Prostate gland (tissue), 2 donors: ENCODE measurements around the gene DLK1. TPM values are rescaled to one million over a fixed set of nuclear protein-coding genes. Genes with fewer than 3 reads are reported as not detected.

Source experiments
- DNase-seq: peaks from one replicate; pipeline ENCODE4 v3.0.0-alpha.2; 2019; ENCODE audit warnings: low spot score
- H3K27ac ChIP-seq, 2 donors: fragments of 200-600 bp; sonication (generic); 2 replicates each; pipeline ENCODE4 v1.5.1; 2017 to 2019
- H3K27me3 ChIP-seq: fragments of 200-600 bp; sonication (generic); replicated peaks from 2 replicates; pipeline ENCODE4 v1.5.1; 2019; ENCODE audit not compliant: insufficient read depth
- H3K36me3 ChIP-seq, 2 donors: fragments of 200-600 bp; sonication (generic); 1 replicate in 1 of 2; 2 replicates in 1 of 2; pipeline versions ENCODE4 v1.5.1 to v1.8.1; 2017 to 2019
- H3K4me1 ChIP-seq: fragments of 200-600 bp; sonication (generic); replicated peaks from 2 replicates; pipeline ENCODE4 v1.5.1; 2019
- H3K4me3 ChIP-seq, 2 donors: fragments of 200-600 bp; sonication (generic); 2 replicates each; pipeline ENCODE4 v1.5.1; 2017 to 2019
- H3K9me3 ChIP-seq: fragments of 200-600 bp; sonication (generic); 2 replicates; pipeline ENCODE4 v1.5.1; 2017
- CTCF ChIP-seq, 4 experiments: fragments of 200-600 bp in 2 of 4; fragments of 450-650 bp in 2 of 4; sonication (generic) in 2 of 4; IDR thresholded peaks; 1 replicate in 3 of 4; 2 replicates in 1 of 4; pipeline ENCODE4 v1.5.1; 2016 to 2019; ENCODE audit warnings: antibody characterized with exemption in 4 of 4, mild to moderate bottlenecking in 2 of 4, moderate library complexity in 2 of 4
- POLR2A ChIP-seq: fragments of 450-650 bp; IDR thresholded peaks from one replicate; pipeline ENCODE4 v1.6.1; 2016; ENCODE audit warnings: antibody characterized with exemption, mild to moderate bottlenecking
- POLR2AphosphoS5 ChIP-seq: sonication (generic); formaldehyde crosslinking; IDR thresholded peaks from one replicate; pipeline ENCODE4 v1.6.1; 2017; ENCODE audit warnings: antibody characterized with exemption
- WGBS: methylation state at CpG from one replicate; pipeline ENCODE4 v1.1.5; 2018; 5-methylcytosine and 5-hydroxymethylcytosine counted together
- intact Hi-C: fragments of 100-400 bp; cut with DNase I; formaldehyde crosslinking; loops from one replicate; pipeline ENCODE4 v1.14.2; 2022
- total RNA-seq, 2 donors: library from RNA; depleted of rRNA; stranded (reverse); fragments of >200 nt; gene quantifications; one replicate each; pipeline ENCODE4 v1.1.0, GENCODE V29; 2016

Gene DLK1
- total RNA-seq, 2 donors from 2014 or later, result 0.14 to 100.0 TPM

- H3K27me3 ChIP-seq, result no peaks in the 10 kb centered on the region
- H3K4me1 ChIP-seq, result no peaks in the 10 kb centered on the region
- no peaks in the 10 kb centered on the region for H3K9me3 ChIP-seq
- no peak overlapping the region for H3K27ac ChIP-seq
- TF ChIP-seq POLR2AphosphoS5, result no peak
- no peak for TF ChIP-seq CTCF (IDR thresholded peaks at IDR 0.05)
- no peak for TF ChIP-seq POLR2A
- H3K36me3 ChIP-seq, result no peaks in the 10 kb centered on the region
- WGBS, result 91% methylated on average over 4 of the region's 4 CpGs
- DNase-seq, result no peak
- intact Hi-C loops, result no loop called here
- no peak overlapping the region for H3K4me3 ChIP-seq
These were observed 58.6 kb downstream of the DLK1 start for GRCh38 chr14:100785338-100785615.

GRCh38 chr14:100785626-100786025 is 58.9 kb downstream of the DLK1 start:
- no peak for DNase-seq
- H3K27me3 ChIP-seq, result no peaks in the 10 kb centered on the region
- H3K4me3 ChIP-seq, result no peak overlapping the region
- no peaks in the 10 kb centered on the region for H3K36me3 ChIP-seq
- no peaks in the 10 kb centered on the region for H3K4me1 ChIP-seq
- intact Hi-C loops, result no loop called here
- H3K9me3 ChIP-seq, result no peaks in the 10 kb centered on the region
- WGBS, result 83% methylated on average over 7 of the region's 7 CpGs
- no peak for TF ChIP-seq CTCF (IDR thresholded peaks at IDR 0.05)
- no peak for TF ChIP-seq POLR2AphosphoS5
- no peak for TF ChIP-seq POLR2A
- no peak overlapping the region for H3K27ac ChIP-seq

- intact Hi-C loops, result no loop called here
- no peaks in the 10 kb centered on the region for H3K36me3 ChIP-seq
- H3K27ac ChIP-seq, result no peak overlapping the region
- H3K27me3 ChIP-seq, result no peaks in the 10 kb centered on the region
- H3K4me1 ChIP-seq, result no peaks in the 10 kb centered on the region
- 37% methylated on average over 11 of the region's 11 CpGs for WGBS
- no peak for DNase-seq
- H3K4me3 ChIP-seq, result no peak overlapping the region
- no peaks in the 10 kb centered on the region for H3K9me3 ChIP-seq
- TF ChIP-seq CTCF (IDR thresholded peaks at IDR 0.05) (no peak), POLR2AphosphoS5 (no peak), POLR2A (no peak)
These were observed 59.4 kb downstream of the DLK1 start for GRCh38 chr14:100786131-100786530.

GRCh38 chr14:100786576-100787219 is 60.0 kb downstream of the DLK1 start:
- H3K4me3 ChIP-seq, result no peak overlapping the region
- no peaks in the 10 kb centered on the region for H3K36me3 ChIP-seq
- H3K4me1 ChIP-seq, result no peaks in the 10 kb centered on the region
- 58% methylated on average over 11 of the region's 11 CpGs for WGBS
- TF ChIP-seq POLR2A (no peak), POLR2AphosphoS5 (no peak)
- intact Hi-C loops, result no loop called here
- DNase-seq, result no peak
- no peak overlapping the region for H3K27ac ChIP-seq
- no peaks in the 10 kb centered on the region for H3K9me3 ChIP-seq
- no peaks in the 10 kb centered on the region for H3K27me3 ChIP-seq

GRCh38 chr14:100787659-100788058 is 61.0 kb downstream of the DLK1 start:
- no peak for TF ChIP-seq CTCF (IDR thresholded peaks at IDR 0.05)
- TF ChIP-seq POLR2A, result no peak
- no peak for TF ChIP-seq POLR2AphosphoS5
- intact Hi-C loops, result no loop called here
- 90% methylated on average over 14 of the region's 14 CpGs for WGBS
- no peak overlapping the region for H3K27ac ChIP-seq
- no peaks in the 10 kb centered on the region for H3K9me3 ChIP-seq
- H3K4me1 ChIP-seq, result no peaks in the 10 kb centered on the region
- no peaks in the 10 kb centered on the region for H3K36me3 ChIP-seq
- H3K27me3 ChIP-seq, result no peaks in the 10 kb centered on the region
- H3K4me3 ChIP-seq, result no peak overlapping the region
- no peak for DNase-seq

Other genes with a start within 250 kb of the DLK1 start
- gene BEGAIN, start 139.5 kb upstream of the DLK1 start, total RNA-seq, result 1 to 10 TPM; 2.5 to 5.1 TPM
- gene MEG3, start 99.2 kb downstream of the DLK1 start, total RNA-seq, result 100 to 1,000 TPM in 1 of 2 donors, 10 to 100 TPM in 1; 21.9 to 135 TPM
- gene RTL1, start 176.8 kb downstream of the DLK1 start, total RNA-seq, result under 1 TPM in 1 of 2 donors, not detected in 1; 0.80 TPM